ENCODE data around the gene KANSL1. TPM values are rescaled to one million over a fixed set of nuclear protein-coding genes. Genes with fewer than 3 reads are reported as not detected.

Gene KANSL1
- total and polyA plus RNA-seq, 10 of the 15 experiments (the other 5 are each of a cell fraction or from before 2014, with no cell fraction given) = 4.7 to 60.6 (median 28.0) TPM

GRCh38 chr17:46178550-46179214 is 14.5 kb downstream of the KANSL1 start (continued):
- peak; percentile 12 for TF ChIP-seq RELA (IDR thresholded peaks at IDR 0.05; ENCODE audit: borderline replicate concordance, partially characterized antibody)
- TF ChIP-seq RUNX3 (IDR thresholded peaks at IDR 0.05; ENCODE audit: low read length) = peak; percentile 63
- no peak for TF ChIP-seq EP300 (IDR thresholded peaks at IDR 0.05; ENCODE audit: borderline replicate concordance in 1 of 2, control insufficient read depth in 1 of 2, low read depth in 2 of 2, low read length in 2 of 2)
- TF ChIP-seq RFX5 (IDR thresholded peaks at IDR 0.05; ENCODE audit: low read depth, low read length) = no peak
- TF ChIP-seq, protein P1, sequence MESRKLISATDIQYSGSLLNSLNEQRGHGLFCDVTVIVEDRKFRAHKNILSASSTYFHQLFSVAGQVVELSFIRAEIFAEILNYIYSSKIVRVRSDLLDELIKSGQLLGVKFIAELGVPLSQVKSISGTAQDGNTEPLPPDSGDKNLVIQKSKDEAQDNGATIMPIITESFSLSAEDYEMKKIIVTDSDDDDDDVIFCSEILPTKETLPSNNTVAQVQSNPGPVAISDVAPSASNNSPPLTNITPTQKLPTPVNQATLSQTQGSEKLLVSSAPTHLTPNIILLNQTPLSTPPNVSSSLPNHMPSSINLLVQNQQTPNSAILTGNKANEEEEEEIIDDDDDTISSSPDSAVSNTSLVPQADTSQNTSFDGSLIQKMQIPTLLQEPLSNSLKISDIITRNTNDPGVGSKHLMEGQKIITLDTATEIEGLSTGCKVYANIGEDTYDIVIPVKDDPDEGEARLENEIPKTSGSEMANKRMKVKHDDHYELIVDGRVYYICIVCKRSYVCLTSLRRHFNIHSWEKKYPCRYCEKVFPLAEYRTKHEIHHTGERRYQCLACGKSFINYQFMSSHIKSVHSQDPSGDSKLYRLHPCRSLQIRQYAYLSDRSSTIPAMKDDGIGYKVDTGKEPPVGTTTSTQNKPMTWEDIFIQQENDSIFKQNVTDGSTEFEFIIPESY (IDR thresholded peaks at IDR 0.05) = no peak
- no peak for TF ChIP-seq SMC3 (IDR thresholded peaks at IDR 0.05; ENCODE audit: borderline replicate concordance, low read length)
- no peak for TF ChIP-seq RCOR1 (conservative IDR thresholded peaks at IDR 0.05; ENCODE audit: low read depth, low read length)
- TF ChIP-seq, protein P2, sequence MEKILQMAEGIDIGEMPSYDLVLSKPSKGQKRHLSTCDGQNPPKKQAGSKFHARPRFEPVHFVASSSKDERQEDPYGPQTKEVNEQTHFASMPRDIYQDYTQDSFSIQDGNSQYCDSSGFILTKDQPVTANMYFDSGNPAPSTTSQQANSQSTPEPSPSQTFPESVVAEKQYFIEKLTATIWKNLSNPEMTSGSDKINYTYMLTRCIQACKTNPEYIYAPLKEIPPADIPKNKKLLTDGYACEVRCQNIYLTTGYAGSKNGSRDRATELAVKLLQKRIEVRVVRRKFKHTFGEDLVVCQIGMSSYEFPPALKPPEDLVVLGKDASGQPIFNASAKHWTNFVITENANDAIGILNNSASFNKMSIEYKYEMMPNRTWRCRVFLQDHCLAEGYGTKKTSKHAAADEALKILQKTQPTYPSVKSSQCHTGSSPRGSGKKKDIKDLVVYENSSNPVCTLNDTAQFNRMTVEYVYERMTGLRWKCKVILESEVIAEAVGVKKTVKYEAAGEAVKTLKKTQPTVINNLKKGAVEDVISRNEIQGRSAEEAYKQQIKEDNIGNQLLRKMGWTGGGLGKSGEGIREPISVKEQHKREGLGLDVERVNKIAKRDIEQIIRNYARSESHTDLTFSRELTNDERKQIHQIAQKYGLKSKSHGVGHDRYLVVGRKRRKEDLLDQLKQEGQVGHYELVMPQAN (conservative IDR thresholded peaks at IDR 0.05) = no peak
- TF ChIP-seq, protein P3, sequence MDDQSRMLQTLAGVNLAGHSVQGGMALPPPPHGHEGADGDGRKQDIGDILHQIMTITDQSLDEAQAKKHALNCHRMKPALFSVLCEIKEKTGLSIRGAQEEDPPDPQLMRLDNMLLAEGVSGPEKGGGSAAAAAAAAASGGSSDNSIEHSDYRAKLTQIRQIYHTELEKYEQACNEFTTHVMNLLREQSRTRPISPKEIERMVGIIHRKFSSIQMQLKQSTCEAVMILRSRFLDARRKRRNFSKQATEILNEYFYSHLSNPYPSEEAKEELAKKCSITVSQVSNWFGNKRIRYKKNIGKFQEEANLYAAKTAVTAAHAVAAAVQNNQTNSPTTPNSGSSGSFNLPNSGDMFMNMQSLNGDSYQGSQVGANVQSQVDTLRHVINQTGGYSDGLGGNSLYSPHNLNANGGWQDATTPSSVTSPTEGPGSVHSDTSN (IDR thresholded peaks at IDR 0.05; ENCODE audit: insufficient replicate concordance, low read depth, low read length) = peak; percentile 50
- TF ChIP-seq EZH2 (IDR thresholded peaks at IDR 0.05; ENCODE audit: borderline replicate concordance, control insufficient read depth, low read depth, low read length) = no peak
- peak; percentile 27; the same call in 1 of the 2 replicates for TF ChIP-seq JUNB (IDR thresholded peaks at IDR 0.05)
- TF ChIP-seq E2F4 (IDR thresholded peaks at IDR 0.05; ENCODE audit: low read depth, low read length) = no peak
- TF ChIP-seq IRF5 (IDR thresholded peaks at IDR 0.05; ENCODE audit: borderline replicate concordance) = no peak
- no peak for TF ChIP-seq SIX5 (IDR thresholded peaks at IDR 0.05; ENCODE audit: low read depth, low read length, severe bottlenecking)
- no peak for TF ChIP-seq BACH1 (IDR thresholded peaks at IDR 0.05; ENCODE audit: borderline replicate concordance)
- TF ChIP-seq MTA3 (IDR thresholded peaks at IDR 0.05; ENCODE audit: borderline replicate concordance, low read length) = peak; percentile 58; the same call in 1 of the 2 replicates
